SK-N-DZ (cell line): Measurements from ENCODE around the gene SLC25A40. TPM values are rescaled to one million over a fixed set of nuclear protein-coding genes. Genes with fewer than 3 reads are reported as not detected.
"Not testable (repeated sequence)": the region's sequence is repeated elsewhere in the genome, so short reads cannot be mapped to it uniquely, and the experiment has no call there.

Source experiments
- DNase-seq: peaks from one replicate; pipeline ENCODE4 v3.0.0-alpha.2; 2015; ENCODE audit warnings: low spot score
- polyA plus RNA-seq, 2 experiments: library from polyadenylated mRNA; depleted of rRNA; stranded (reverse); fragments of >200 nt; gene quantifications; 2 replicates each; pipeline ENCODE4 v1.2.3, GENCODE V29; 2014

SLC25A40 gene
- polyA plus RNA-seq (2014; cell fraction: cytosol; rRNA removed): 47.2 and 48.0 TPM in 2 replicates
- 69.6 and 168 TPM in 2 replicates for polyA plus RNA-seq (2014; cell fraction: nucleus; rRNA removed)

- DNase-seq: peak; percentile 97
These were observed at the start of gene SLC25A40, which contains the start of gene DBF4 for GRCh38 chr7:87876040-87876868. Gene SLC25A40 (minus strand): TSS chr7:87876360. CDS start chr7:87858727, 17,633 bp downstream. Gene DBF4 (plus strand): TSS chr7:87876493. CDS start chr7:87876733, 240 bp downstream.

DNA sequence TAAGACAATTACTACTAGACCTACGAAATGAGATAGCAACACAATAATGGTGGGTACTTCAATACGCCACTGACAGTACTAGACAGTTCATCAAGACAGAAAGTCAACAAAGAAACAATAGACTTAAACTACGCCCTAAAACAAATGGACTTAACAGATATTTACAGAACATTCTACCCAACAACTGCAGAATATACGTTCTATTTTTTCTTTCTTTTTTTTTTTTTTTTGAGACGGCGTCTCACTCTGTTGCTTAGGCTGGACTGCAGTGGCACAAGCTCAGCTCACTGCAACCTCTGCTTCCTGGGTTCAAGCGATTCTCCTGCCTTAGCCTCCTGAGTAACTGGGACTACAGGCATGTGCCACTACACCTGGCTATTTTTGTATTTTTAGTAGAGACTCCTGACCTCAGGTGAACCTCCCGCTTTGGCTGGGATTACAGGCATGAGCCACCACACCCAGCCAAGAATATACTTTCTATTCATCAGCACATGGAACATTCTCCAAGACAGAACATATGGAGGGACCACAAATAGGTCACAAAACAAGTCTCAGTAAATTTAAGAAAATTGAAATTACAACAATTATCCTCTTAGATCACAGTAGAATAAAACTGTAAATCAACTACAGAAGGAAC, 46.7 kb upstream of the SLC25A40 start:
- DNase-seq: not testable (repeated sequence)

- no peak for DNase-seq
These were observed 44.4 kb upstream of the SLC25A40 start for GRCh38 chr7:87920578-87920977.

GRCh38 chr7:87919875-87920274, 43.7 kb upstream of the SLC25A40 start:
- no peak for DNase-seq

DNA sequence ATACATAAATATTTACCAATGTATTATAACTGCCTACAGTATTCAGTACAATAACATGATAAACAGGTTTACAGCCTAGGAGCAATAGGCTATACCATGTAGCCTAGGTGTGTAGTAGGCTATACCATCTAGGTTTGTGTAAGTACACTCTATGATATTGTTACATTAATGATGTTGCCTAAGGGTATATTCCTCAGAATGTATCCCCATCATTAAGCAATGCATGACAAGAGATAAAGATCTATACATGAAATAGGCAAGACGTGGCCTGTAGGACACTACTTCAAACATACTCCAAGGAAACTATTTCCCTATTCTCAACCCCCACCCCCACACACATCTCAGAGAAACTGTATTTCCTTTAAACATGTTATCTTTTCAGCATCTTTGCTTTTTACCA, 42.6 kb upstream of the SLC25A40 start:
- no peak for DNase-seq

DNA sequence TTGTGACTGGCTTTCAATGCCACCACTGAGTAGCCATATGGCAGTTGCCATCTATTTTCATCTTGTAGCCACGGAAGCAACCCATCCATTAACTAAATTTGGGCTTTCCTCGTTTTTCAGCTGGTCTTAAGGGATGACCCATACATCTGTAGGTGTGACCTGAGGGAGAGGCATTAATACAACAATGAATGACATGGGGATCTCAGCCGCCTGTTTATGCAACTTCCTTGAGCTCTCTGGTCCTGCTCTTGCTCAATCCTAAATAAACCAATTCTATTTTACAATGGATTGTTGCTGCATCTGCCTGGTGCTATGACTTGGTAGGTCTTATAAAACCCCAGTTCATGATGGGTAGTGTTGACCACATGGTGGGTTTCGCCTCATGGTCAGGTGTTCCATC, 36.0 kb upstream of the SLC25A40 start:
- no peak for DNase-seq

GRCh38 chr7:87908814-87909213, 32.7 kb upstream of the SLC25A40 start:
- not testable (repeated sequence) for DNase-seq

- DNase-seq: not testable (repeated sequence)
These were observed 31.2 kb upstream of the SLC25A40 start for GRCh38 chr7:87907136-87907906.

GRCh38 chr7:87899255-87899654, 23.1 kb upstream of the SLC25A40 start:
- DNase-seq: no peak

- DNase-seq: no peak
These were observed 19.2 kb upstream of the SLC25A40 start for GRCh38 chr7:87895363-87895762.

GRCh38 chr7:87886875-87887274, 10.7 kb upstream of the SLC25A40 start:
- DNase-seq: no peak

- DNase-seq: no peak
These were observed 8.9 kb upstream of the SLC25A40 start for GRCh38 chr7:87885018-87885417.

DNA sequence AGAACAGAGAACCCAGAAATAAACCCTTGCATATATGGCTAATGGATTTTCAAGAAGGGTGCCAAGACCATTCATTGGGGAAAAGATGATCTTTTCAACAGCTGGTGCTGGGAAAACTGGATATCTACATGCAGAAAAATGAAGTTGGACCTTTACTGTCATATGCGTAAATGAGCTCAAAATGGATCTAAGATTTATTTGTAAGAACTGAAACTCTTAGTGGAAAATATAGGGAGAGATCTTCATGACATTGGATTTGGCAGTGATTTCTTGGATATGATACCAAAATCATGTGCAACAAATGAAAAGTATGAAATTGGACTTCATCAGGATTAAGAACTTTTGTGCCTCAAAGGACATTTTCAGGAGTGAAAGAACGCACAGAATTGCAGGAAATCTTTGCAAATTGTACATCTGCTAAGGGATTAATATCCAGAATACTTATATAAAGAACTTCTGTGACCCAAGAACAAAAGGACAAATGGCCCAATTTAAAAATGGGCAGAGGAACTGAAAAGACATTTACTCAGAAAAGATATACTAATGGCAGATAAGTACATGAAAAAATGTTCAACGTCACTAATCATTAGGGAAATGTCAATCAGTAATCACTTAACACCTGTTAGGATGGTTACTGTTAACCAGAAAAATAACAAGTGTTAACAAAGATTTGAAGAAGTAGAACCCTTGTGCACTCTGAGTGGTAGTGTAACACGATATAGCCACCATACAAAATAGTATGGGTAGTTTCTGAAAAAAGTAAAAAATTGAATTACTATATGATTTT, 6.2 kb upstream of the SLC25A40 start:
- DNase-seq: no peak

GRCh38 chr7:87878208-87878735, 2.1 kb upstream of the SLC25A40 start:
- DNase-seq: no peak

- no peak for DNase-seq
These were observed 1.3 kb upstream of the SLC25A40 start for GRCh38 chr7:87877366-87878040.

DNA sequence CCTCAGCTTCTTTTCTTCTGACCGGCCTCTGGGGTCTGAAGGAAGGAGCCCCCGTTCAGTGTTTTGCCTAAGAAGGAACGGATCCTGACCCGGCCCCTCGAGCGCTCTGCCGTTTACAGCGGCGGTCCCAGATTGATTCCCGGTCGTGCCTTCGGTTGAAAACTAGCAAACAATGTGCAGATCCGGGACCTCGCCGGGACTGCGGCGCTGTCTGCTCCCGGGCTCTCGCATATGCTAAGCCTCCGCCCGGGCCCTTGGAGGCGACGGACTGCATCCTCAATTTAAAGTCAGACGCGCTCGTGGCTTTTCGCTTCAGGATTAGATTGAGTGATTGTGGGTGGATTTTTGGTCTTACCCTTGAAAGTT, 692 bp upstream of the SLC25A40 start:
- peak; percentile 55 for DNase-seq

GRCh38 chr7:87875151-87876039, 765 bp downstream of the SLC25A40 start:
- peak; percentile 71 for DNase-seq

DNA sequence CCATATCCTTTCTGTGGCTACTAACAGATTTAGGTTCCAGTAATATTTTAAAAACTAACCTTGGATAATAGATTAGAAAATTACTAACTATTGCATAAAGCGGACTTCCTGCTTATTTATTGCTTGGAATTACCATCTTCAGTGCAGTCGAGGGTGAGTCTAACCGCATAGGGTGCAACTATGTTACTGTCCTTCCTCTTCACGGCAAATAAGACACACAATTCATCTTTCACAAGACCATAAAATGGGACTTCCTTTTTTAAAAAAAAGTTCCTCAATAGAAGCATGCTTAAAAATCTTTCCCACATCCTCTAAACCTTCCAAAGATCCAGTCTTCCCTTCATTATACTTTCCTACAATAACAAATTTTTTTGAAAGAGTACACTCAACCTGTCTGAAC, 2.1 kb downstream of the SLC25A40 start:
- no peak for DNase-seq

DNA sequence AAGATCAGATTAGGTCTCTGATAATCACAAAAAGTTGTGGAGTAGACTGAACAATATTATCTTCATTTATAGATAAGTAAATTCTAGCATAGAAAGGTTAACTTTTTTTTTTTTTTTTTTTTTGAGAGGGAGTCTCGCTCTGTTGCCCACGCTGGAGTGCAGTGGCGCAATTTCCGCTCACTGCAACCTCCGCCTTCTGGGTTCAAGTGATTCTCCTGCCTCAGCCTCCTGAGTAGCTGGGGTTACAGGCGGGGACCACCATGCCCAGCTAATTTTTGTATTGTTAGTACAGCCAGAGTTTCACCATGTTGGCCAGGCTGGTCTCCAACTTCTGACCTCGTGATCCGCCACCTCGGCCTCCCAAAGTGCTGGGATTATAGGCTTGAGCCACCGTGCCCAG, 2.8 kb downstream of the SLC25A40 start:
- not testable (repeated sequence) for DNase-seq
